ENCODE measurements around the gene TEX19. TPM values are rescaled to one million over a fixed set of nuclear protein-coding genes. Genes with fewer than 3 reads are reported as not detected.
"Not testable (repeated sequence)": the region's sequence is repeated elsewhere in the genome, so short reads cannot be mapped to it uniquely, and the experiment has no call there.

The TEX19 gene
- total and polyA plus RNA-seq, 4 donors: 0.03 TPM; not detected in 3

- H3K9me3 ChIP-seq (ENCODE audit: control insufficient read depth in 4 of 4, insufficient read depth in 3 of 4, low read length in 3 of 4): no peaks in the 10 kb centered on the region
- whole genome bisulfite sequencing, 2 donors: 84 to 89% methylated on average over 42 of the region's 42 CpGs
- DNase-seq: no peak
These were observed 13.7 kb upstream of the TEX19 start for GRCh38 chr17:82345151-82345976.

GRCh38 chr17:82346342-82347300, 12.4 kb upstream of the TEX19 start:
- Histone ChIP-seq H3K27me3 (ENCODE audit: control insufficient read depth in 3 of 3, insufficient read depth in 3 of 3, low read length in 2 of 3) (peaks cover 0 to 4% (median 0%) of the 10 kb centered on the region in 3 donors), H3K36me3 (ENCODE audit: control insufficient read depth in 4 of 4, insufficient read depth in 4 of 4, low read length in 4 of 4) (no peaks in the 10 kb centered on the region), H3K27ac (ENCODE audit: low read depth in 1 of 2, low read length in 1 of 2) (no peak overlapping the region), H3K4me1 (ENCODE audit: control insufficient read depth in 5 of 5, insufficient read depth in 5 of 5, low read length in 5 of 5) (peaks cover 0 to 15% (median 4%) of the 10 kb centered on the region in 5 donors), H3K9me3 (ENCODE audit: control insufficient read depth in 4 of 4, insufficient read depth in 3 of 4, low read length in 3 of 4) (no peaks in the 10 kb centered on the region), H3K9ac (ENCODE audit: insufficient read depth in 1 of 2, low read length in 2 of 2) (no peak overlapping the region), H3K4me3 (no peak overlapping the region)
- no peak for ATAC-seq (ENCODE audit: insufficient read depth, low FRiP score)
- no peak for TF ChIP-seq CTCF (IDR thresholded peaks at IDR 0.05; ENCODE audit: control extremely low read depth, extremely low read depth)
- 40 to 52% methylated on average over 28 of the region's 28 CpGs for WGBS, 2 donors
- DNase-seq: no peak

More at GRCh38 chr17:82345151-82345976, 13.7 kb upstream of the TEX19 start:
- Histone ChIP-seq H3K27ac (ENCODE audit: low read depth in 1 of 2, low read length in 1 of 2) (no peak overlapping the region), H3K4me1 (ENCODE audit: control insufficient read depth in 5 of 5, insufficient read depth in 5 of 5, low read length in 5 of 5) (peaks cover 0 to 10% (median 4%) of the 10 kb centered on the region in 5 donors), H3K4me3 (no peak overlapping the region), H3K27me3 (ENCODE audit: control insufficient read depth in 3 of 3, insufficient read depth in 3 of 3, low read length in 2 of 3) (peaks cover 0 to 4% (median 0%) of the 10 kb centered on the region in 3 donors), H3K9ac (ENCODE audit: insufficient read depth in 1 of 2, low read length in 2 of 2) (no peak overlapping the region), H3K36me3 (ENCODE audit: control insufficient read depth in 4 of 4, insufficient read depth in 4 of 4, low read length in 4 of 4) (no peaks in the 10 kb centered on the region)
- no peak for ATAC-seq (ENCODE audit: insufficient read depth, low FRiP score)
- no peak for TF ChIP-seq CTCF (IDR thresholded peaks at IDR 0.05; ENCODE audit: control extremely low read depth, extremely low read depth)

- DNase-seq; H3K36me3 ChIP-seq (ENCODE audit: control insufficient read depth in 4 of 4, insufficient read depth in 4 of 4, low read length in 4 of 4); H3K9ac ChIP-seq (ENCODE audit: insufficient read depth in 1 of 2, low read length in 2 of 2); H3K9me3 ChIP-seq (ENCODE audit: control insufficient read depth in 4 of 4, insufficient read depth in 3 of 4, low read length in 3 of 4); H3K4me3 ChIP-seq; ATAC-seq (ENCODE audit: insufficient read depth, low FRiP score); H3K27me3 ChIP-seq (ENCODE audit: control insufficient read depth in 3 of 3, insufficient read depth in 3 of 3, low read length in 2 of 3); H3K27ac ChIP-seq (ENCODE audit: low read depth in 1 of 2, low read length in 1 of 2): not testable (repeated sequence)
- WGBS, 2 donors: 86 to 94% methylated on average over 11 of the region's 11 CpGs
- peaks cover 0 to 15% (median 4%) of the 10 kb centered on the region in 5 donors for H3K4me1 ChIP-seq (ENCODE audit: control insufficient read depth in 5 of 5, insufficient read depth in 5 of 5, low read length in 5 of 5)
These were observed 11.1 kb upstream of the TEX19 start for GRCh38 chr17:82347994-82348393.

GRCh38 chr17:82348434-82348833, 10.6 kb upstream of the TEX19 start:
- no peak overlapping the region for H3K4me3 ChIP-seq
- H3K9ac ChIP-seq (ENCODE audit: insufficient read depth in 1 of 2, low read length in 2 of 2): no peak overlapping the region
- H3K27ac ChIP-seq (ENCODE audit: low read depth in 1 of 2, low read length in 1 of 2): no peak overlapping the region
- no peaks in the 10 kb centered on the region for H3K36me3 ChIP-seq (ENCODE audit: control insufficient read depth in 4 of 4, insufficient read depth in 4 of 4, low read length in 4 of 4)
- H3K27me3 ChIP-seq (ENCODE audit: control insufficient read depth in 3 of 3, insufficient read depth in 3 of 3, low read length in 2 of 3): peaks cover 0 to 4% (median 0%) of the 10 kb centered on the region in 3 donors
- H3K9me3 ChIP-seq (ENCODE audit: control insufficient read depth in 4 of 4, insufficient read depth in 3 of 4, low read length in 3 of 4): no peaks in the 10 kb centered on the region
- ATAC-seq (ENCODE audit: insufficient read depth, low FRiP score): no peak
- no peak for DNase-seq
- peaks cover 0 to 15% (median 4%) of the 10 kb centered on the region in 5 donors for H3K4me1 ChIP-seq (ENCODE audit: control insufficient read depth in 5 of 5, insufficient read depth in 5 of 5, low read length in 5 of 5)
- no peak for TF ChIP-seq CTCF (IDR thresholded peaks at IDR 0.05; ENCODE audit: control extremely low read depth, extremely low read depth)
- WGBS, 2 donors: 75 to 88% methylated on average over 9 of the region's 9 CpGs

All from lung (tissue), 12 donors.